ENCODE measurements around the gene GPM6B. TPM values are rescaled to one million over a fixed set of nuclear protein-coding genes. Genes with fewer than 3 reads are reported as not detected.

GPM6B gene
- total and polyA plus RNA-seq, 2 donors from 2014 or later: 6.3 to 16.0 TPM

DNA sequence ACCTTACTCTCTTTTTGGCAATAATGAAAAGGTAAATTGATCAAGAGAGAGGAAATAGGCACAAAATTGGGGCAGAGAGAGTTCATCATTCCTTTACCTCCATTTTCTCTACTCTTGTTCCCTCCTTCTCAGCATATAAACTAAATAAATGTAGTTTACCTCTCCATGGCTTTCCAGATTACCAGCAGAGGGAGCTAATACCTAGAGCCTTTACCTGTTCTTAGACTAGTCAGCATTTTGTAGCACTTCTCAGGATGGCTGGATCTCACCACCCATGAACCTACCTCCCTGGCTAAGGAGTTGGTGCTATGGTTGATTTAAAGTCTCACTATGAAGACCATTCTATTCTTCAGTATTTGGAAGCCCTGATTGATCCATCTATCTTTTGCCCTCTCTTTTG lies 66.7 kb downstream of the GPM6B start:
- no peaks in the 10 kb centered on the region for H3K27me3 ChIP-seq (ENCODE audit: control insufficient read depth, insufficient read depth, low read length)
- no peak for FAIRE-seq
- H3K4me3 ChIP-seq (ENCODE audit: low read length in 3 of 3): no peak overlapping the region
- intact Hi-C loops (cut with DNase I): no loop called here
- H3K4me1 ChIP-seq (ENCODE audit: control insufficient read depth in 2 of 3, insufficient read depth in 2 of 3, low read depth in 1 of 3, low read length in 3 of 3): no peaks in the 10 kb centered on the region
- TF ChIP-seq, protein P1, sequence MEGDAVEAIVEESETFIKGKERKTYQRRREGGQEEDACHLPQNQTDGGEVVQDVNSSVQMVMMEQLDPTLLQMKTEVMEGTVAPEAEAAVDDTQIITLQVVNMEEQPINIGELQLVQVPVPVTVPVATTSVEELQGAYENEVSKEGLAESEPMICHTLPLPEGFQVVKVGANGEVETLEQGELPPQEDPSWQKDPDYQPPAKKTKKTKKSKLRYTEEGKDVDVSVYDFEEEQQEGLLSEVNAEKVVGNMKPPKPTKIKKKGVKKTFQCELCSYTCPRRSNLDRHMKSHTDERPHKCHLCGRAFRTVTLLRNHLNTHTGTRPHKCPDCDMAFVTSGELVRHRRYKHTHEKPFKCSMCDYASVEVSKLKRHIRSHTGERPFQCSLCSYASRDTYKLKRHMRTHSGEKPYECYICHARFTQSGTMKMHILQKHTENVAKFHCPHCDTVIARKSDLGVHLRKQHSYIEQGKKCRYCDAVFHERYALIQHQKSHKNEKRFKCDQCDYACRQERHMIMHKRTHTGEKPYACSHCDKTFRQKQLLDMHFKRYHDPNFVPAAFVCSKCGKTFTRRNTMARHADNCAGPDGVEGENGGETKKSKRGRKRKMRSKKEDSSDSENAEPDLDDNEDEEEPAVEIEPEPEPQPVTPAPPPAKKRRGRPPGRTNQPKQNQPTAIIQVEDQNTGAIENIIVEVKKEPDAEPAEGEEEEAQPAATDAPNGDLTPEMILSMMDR (IDR thresholded peaks at IDR 0.05; ENCODE audit: borderline replicate concordance, extremely low read depth, insufficient read depth): peak; percentile 38
- H3K27ac ChIP-seq (ENCODE audit: low read depth in 2 of 2, low read length in 2 of 2): no peak overlapping the region
- H3K36me3 ChIP-seq (ENCODE audit: control insufficient read depth in 2 of 3, insufficient read depth in 3 of 3, low read length in 3 of 3): peaks cover 2 to 17% (median 15%) of the 10 kb centered on the region in 3 donors
- H3K9me3 ChIP-seq (ENCODE audit: control insufficient read depth in 2 of 3, insufficient read depth in 1 of 3, low read length in 3 of 3): no peaks in the 10 kb centered on the region
- peak in 2 of 5 donors; percentile 51 to 57 for DNase-seq
- H3K9ac ChIP-seq (ENCODE audit: low read length in 3 of 3): no peak overlapping the region

DNA sequence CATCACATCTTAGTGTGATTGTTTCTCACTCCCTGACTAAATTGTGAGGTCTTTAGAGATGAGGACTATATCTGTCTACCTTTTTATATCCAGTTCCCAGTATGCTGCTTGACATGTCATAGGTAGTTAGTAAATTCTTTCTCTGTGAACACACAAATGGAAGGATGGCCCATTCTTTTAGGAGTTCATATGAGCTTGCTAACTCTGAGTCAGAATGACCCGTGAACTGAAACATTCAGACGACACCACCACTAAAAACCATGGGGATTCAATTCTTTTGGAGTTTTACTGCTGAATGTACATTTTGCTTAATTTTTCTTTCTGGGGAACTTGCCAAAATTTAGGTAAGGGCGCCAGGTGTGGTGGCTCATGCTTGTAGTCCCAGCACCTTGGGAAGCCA lies 68.4 kb downstream of the GPM6B start:
- intact Hi-C loops (cut with DNase I): no loop called here
- FAIRE-seq: no peak
- no peaks in the 10 kb centered on the region for H3K9me3 ChIP-seq (ENCODE audit: control insufficient read depth in 2 of 3, insufficient read depth in 1 of 3, low read length in 3 of 3)

DNA sequence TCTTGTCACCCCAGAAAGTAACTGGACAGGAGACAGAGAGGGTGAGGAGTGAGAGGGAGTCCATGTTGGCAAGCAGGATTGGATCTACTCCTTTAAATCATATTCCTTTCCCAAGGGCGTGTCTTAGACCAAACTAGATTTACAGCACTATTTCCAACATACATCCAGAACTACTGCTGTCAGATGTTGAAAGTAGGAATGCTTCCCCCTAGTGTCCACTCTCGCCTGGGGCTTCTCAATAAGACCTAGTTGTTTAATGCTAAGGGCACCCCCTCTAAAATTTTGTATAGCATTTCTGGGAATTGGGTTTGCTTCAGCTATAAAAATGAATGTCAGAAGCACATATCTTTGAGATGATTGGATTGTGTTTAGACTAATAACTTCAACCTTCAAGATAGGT lies 69.1 kb downstream of the GPM6B start:
- no peaks in the 10 kb centered on the region for H3K9me3 ChIP-seq (ENCODE audit: control insufficient read depth in 2 of 3, insufficient read depth in 1 of 3, low read length in 3 of 3)
- no peaks in the 10 kb centered on the region for H3K4me1 ChIP-seq (ENCODE audit: control insufficient read depth in 2 of 3, insufficient read depth in 2 of 3, low read depth in 1 of 3, low read length in 3 of 3)
- DNase-seq (peak in 2 of 5 donors; percentile 29 to 43), FAIRE-seq (no peak)
- no peak overlapping the region for H3K4me3 ChIP-seq (ENCODE audit: low read length in 3 of 3)
- TF ChIP-seq, protein P1 (IDR thresholded peaks at IDR 0.05; ENCODE audit: borderline replicate concordance, extremely low read depth, insufficient read depth): peak; percentile 24
- no peak overlapping the region for H3K27ac ChIP-seq (ENCODE audit: low read depth in 2 of 2, low read length in 2 of 2)
- H3K27me3 ChIP-seq (ENCODE audit: control insufficient read depth, insufficient read depth, low read length): no peaks in the 10 kb centered on the region
- intact Hi-C loops (cut with DNase I): no loop called here
- peaks cover 2 to 17% (median 12%) of the 10 kb centered on the region in 3 donors for H3K36me3 ChIP-seq (ENCODE audit: control insufficient read depth in 2 of 3, insufficient read depth in 3 of 3, low read length in 3 of 3)
- no peak overlapping the region for H3K9ac ChIP-seq (ENCODE audit: low read length in 3 of 3)

More for the DNA sequence above, 68.4 kb downstream of the GPM6B start:
- H3K4me1 ChIP-seq (ENCODE audit: control insufficient read depth in 2 of 3, insufficient read depth in 2 of 3, low read depth in 1 of 3, low read length in 3 of 3): no peaks in the 10 kb centered on the region
- H3K4me3 ChIP-seq (ENCODE audit: low read length in 3 of 3): no peak overlapping the region
- peaks cover 2 to 17% (median 15%) of the 10 kb centered on the region in 3 donors for H3K36me3 ChIP-seq (ENCODE audit: control insufficient read depth in 2 of 3, insufficient read depth in 3 of 3, low read length in 3 of 3)
- H3K27ac ChIP-seq (ENCODE audit: low read depth in 2 of 2, low read length in 2 of 2): no peak overlapping the region
- H3K27me3 ChIP-seq (ENCODE audit: control insufficient read depth, insufficient read depth, low read length): no peaks in the 10 kb centered on the region
- no peak overlapping the region for H3K9ac ChIP-seq (ENCODE audit: low read length in 3 of 3)
- no peak for DNase-seq
- TF ChIP-seq, protein P1 (IDR thresholded peaks at IDR 0.05; ENCODE audit: borderline replicate concordance, extremely low read depth, insufficient read depth): no peak
